HEK293 (cell line): ENCODE data around the gene CYP24A1.
A peak's percentile ranks its signal among the peaks of the same experiment; 100 is the strongest.

Source experiments
- CTCF ChIA-PET: fragments of 350-600 bp; formaldehyde crosslinking; extraction: SDS; loops from one replicate; lab custom pipeline; 2021; ENCODE audit warnings: antibody characterized with exemption; lab: Yijun Ruan, JAX
- POLR2A ChIA-PET: fragments of 300-600 bp; formaldehyde crosslinking; extraction: SDS; loops from one replicate; lab custom pipeline; 2020; ENCODE audit warnings: antibody characterized with exemption, inconsistent platforms; lab: Yijun Ruan, JAX
- H3K27ac ChIP-seq: fragments of 200-500 bp; sonication (Bioruptor generic); 2 replicates; pipeline ENCODE4 v1.5.1; 2014; ENCODE audit warnings: low read depth, low read length, control low read depth, inconsistent platforms; ENCODE audit errors: extremely low read depth
- H3K36me3 ChIP-seq, 2 experiments: fragments of 200-500 bp in 1 of 2; sonication (Bioruptor generic) in 1 of 2; 1 replicate in 1 of 2; 2 replicates in 1 of 2; pipeline ENCODE4 v1.5.1; 2014 to 2017; ENCODE audit warnings: inconsistent platforms in 2 of 2, low read length in 2 of 2; ENCODE audit not compliant: control insufficient read depth in 2 of 2, insufficient read depth in 1 of 2
- H3K4me1 ChIP-seq: fragments of 200-500 bp; sonication (Bioruptor generic); 2 replicates; pipeline ENCODE4 v1.5.1; 2014; ENCODE audit warnings: mild to moderate bottlenecking, low read length, inconsistent platforms; ENCODE audit not compliant: control insufficient read depth, insufficient read depth
- H3K4me3 ChIP-seq: 2 replicates; pipeline ENCODE4 v1.5.1; 2011; ENCODE audit warnings: low read depth, mild to moderate bottlenecking, control low read depth, low read length, moderate library complexity
- H3K9me3 ChIP-seq: fragments of 200-500 bp; sonication (Bioruptor generic); 2 replicates; pipeline ENCODE4 v1.5.1; 2014; ENCODE audit warnings: low read depth, low read length, inconsistent platforms; ENCODE audit not compliant: control insufficient read depth, insufficient read depth
- BCL11A ChIP-seq: fragments of 450-650 bp; formaldehyde crosslinking; IDR thresholded peaks from 2 replicates; pipeline ENCODE4 v1.5.1; 2016; ENCODE audit warnings: low read depth, missing biosample characterization, missing genetic modification characterization
- MZF1 ChIP-seq: fragments of 450-650 bp; formaldehyde crosslinking; IDR thresholded peaks from 2 replicates; pipeline ENCODE4 v1.5.1; 2017; ENCODE audit warnings: missing biosample characterization, missing genetic modification characterization, borderline replicate concordance
- REPIN1 ChIP-seq: fragments of 450-650 bp; formaldehyde crosslinking; IDR thresholded peaks from 2 replicates; pipeline ENCODE4 v1.5.1; 2017; ENCODE audit warnings: missing biosample characterization, missing genetic modification characterization, low read depth
- WT1 ChIP-seq: fragments of 450-650 bp; formaldehyde crosslinking; IDR thresholded peaks from 2 replicates; pipeline ENCODE4 v1.5.1; 2016; ENCODE audit warnings: missing biosample characterization, missing genetic modification characterization
- ZBTB20 ChIP-seq: fragments of 450-650 bp; formaldehyde crosslinking; IDR thresholded peaks from 2 replicates; pipeline ENCODE4 v1.5.1; 2016; ENCODE audit warnings: missing biosample characterization, missing genetic modification characterization
- ZNF138 ChIP-seq: fragments of 450-650 bp; formaldehyde crosslinking; IDR thresholded peaks from 2 replicates; pipeline ENCODE4 v1.5.1; 2016; ENCODE audit warnings: missing biosample characterization, missing genetic modification characterization, borderline replicate concordance
- ZNF2 ChIP-seq: fragments of 450-650 bp; formaldehyde crosslinking; IDR thresholded peaks from 2 replicates; pipeline ENCODE4 v1.5.1; 2016; ENCODE audit warnings: missing biosample characterization, missing genetic modification characterization
- ZNF214 ChIP-seq: fragments of 450-650 bp; formaldehyde crosslinking; IDR thresholded peaks from 2 replicates; pipeline ENCODE4 v1.5.1; 2017; ENCODE audit warnings: missing biosample characterization, mild to moderate bottlenecking, missing genetic modification characterization, borderline replicate concordance
- ZNF335 ChIP-seq: fragments of 450-650 bp; formaldehyde crosslinking; conservative IDR thresholded peaks from 2 replicates; pipeline ENCODE4 v1.5.1; 2016; ENCODE audit warnings: missing biosample characterization, missing genetic modification characterization
- ZNF341 ChIP-seq: fragments of 450-650 bp; formaldehyde crosslinking; IDR thresholded peaks from 2 replicates; pipeline ENCODE4; 2016; ENCODE audit warnings: low read depth, missing biosample characterization, missing genetic modification characterization
- ZNF350 ChIP-seq: fragments of 450-650 bp; formaldehyde crosslinking; IDR thresholded peaks from 2 replicates; pipeline ENCODE4 v1.5.0; 2017; ENCODE audit warnings: missing biosample characterization, mild to moderate bottlenecking, missing genetic modification characterization
- ZNF473 ChIP-seq: fragments of 450-650 bp; formaldehyde crosslinking; IDR thresholded peaks from 2 replicates; pipeline ENCODE4 v1.5.1; 2017; ENCODE audit warnings: missing biosample characterization, missing genetic modification characterization
- ZNF501 ChIP-seq: fragments of 450-650 bp; formaldehyde crosslinking; IDR thresholded peaks from 2 replicates; pipeline ENCODE4 v1.5.1; 2016; ENCODE audit warnings: missing biosample characterization, missing genetic modification characterization
- ZNF510 ChIP-seq: fragments of 450-650 bp; formaldehyde crosslinking; IDR thresholded peaks from 2 replicates; pipeline ENCODE4 v1.5.1; 2018; ENCODE audit warnings: mild to moderate bottlenecking, missing genetic modification characterization, missing biosample characterization; ENCODE audit not compliant: insufficient replicate concordance
- ZNF548 ChIP-seq: fragments of 450-650 bp; formaldehyde crosslinking; IDR thresholded peaks from 2 replicates; pipeline ENCODE4 v1.5.1; 2016; ENCODE audit warnings: missing biosample characterization, missing genetic modification characterization
- ZNF76 ChIP-seq: fragments of 450-650 bp; formaldehyde crosslinking; IDR thresholded peaks from 2 replicates; pipeline ENCODE4; 2016; ENCODE audit warnings: low read depth, missing biosample characterization, missing genetic modification characterization, borderline replicate concordance
- ZNF785 ChIP-seq: fragments of 450-650 bp; formaldehyde crosslinking; IDR thresholded peaks from 2 replicates; pipeline ENCODE4 v1.5.1; 2016; ENCODE audit warnings: missing biosample characterization, missing genetic modification characterization
- TF ChIP-seq, protein P1 (sequence below): fragments of 450-650 bp; formaldehyde crosslinking; IDR thresholded peaks from 2 replicates; pipeline ENCODE4 v1.5.1; 2016; ENCODE audit warnings: missing biosample characterization, missing genetic modification characterization
- TF ChIP-seq, protein P2 (sequence below): fragments of 450-650 bp; formaldehyde crosslinking; IDR thresholded peaks from 2 replicates; pipeline ENCODE4 v1.5.1; 2016; ENCODE audit warnings: missing biosample characterization, missing genetic modification characterization
- TF ChIP-seq, protein P3 (sequence below): fragments of 450-650 bp; formaldehyde crosslinking; IDR thresholded peaks from 2 replicates; pipeline ENCODE4; 2016; ENCODE audit warnings: missing biosample characterization, missing genetic modification characterization

Gene CYP24A1

DNA sequence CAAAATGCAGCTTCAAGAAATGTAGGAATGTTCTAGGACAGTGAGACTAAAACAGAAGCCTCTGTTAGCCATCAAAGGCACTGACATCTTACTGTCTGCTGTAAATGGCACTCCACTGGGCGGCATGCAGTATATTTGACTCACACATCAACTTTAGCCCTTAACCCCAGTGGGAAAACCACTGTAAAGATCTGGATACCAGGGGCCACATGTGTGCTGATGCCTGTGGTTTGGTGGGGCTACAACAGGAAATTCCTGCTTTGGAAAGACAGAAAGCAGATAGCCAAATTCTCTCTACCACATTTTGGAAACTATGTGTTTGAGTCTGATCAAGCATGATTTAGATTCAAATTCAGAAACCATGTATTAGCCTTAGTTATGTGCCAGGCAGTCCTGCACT, 38.4 kb upstream of the CYP24A1 start (continued):
- TF ChIP-seq, protein P1, sequence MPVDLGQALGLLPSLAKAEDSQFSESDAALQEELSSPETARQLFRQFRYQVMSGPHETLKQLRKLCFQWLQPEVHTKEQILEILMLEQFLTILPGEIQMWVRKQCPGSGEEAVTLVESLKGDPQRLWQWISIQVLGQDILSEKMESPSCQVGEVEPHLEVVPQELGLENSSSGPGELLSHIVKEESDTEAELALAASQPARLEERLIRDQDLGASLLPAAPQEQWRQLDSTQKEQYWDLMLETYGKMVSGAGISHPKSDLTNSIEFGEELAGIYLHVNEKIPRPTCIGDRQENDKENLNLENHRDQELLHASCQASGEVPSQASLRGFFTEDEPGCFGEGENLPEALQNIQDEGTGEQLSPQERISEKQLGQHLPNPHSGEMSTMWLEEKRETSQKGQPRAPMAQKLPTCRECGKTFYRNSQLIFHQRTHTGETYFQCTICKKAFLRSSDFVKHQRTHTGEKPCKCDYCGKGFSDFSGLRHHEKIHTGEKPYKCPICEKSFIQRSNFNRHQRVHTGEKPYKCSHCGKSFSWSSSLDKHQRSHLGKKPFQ, result no peak
- TF ChIP-seq ZNF214 (tag by site-specific recombination) (no peak), BCL11A (tag by site-specific recombination) (no peak), ZNF473 (tag by site-specific recombination) (no peak), WT1 (no peak), ZNF501 (tag by site-specific recombination) (no peak)
- TF ChIP-seq, all 188 proteins: peak for 0

DNA sequence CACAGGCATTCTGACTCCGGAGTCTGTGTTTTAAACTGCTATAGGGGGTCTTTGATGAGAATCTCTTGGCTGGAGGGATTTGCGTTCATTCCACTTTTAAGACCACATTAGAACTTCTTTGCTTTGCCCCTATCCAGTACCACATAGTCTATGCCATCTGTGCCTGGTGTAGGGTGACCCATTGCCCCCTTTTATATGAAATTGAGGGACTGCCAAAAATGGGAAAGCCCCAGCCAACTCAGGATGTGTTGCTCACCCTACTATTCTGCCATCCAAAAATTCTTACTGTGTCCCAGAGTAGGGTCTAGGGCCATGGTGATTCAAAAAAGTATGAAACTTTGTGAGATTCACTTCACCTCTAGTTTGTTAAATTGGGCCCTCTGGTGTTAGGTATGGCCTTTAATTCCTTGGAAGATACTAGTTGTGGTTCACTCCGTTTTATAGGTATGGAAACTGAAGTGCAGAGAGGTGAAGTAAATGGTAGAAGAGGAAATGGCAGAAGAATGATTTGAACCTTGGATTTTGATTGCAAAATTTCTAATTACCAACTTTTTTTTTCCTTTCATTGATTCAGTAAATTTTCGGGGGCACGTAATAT, 35.5 kb upstream of the CYP24A1 start:
- H3K4me3 ChIP-seq, result peak overlapping the region; percentile 92
- no peaks in the 10 kb centered on the region for H3K9me3 ChIP-seq
- TF ChIP-seq ZNF2 (tag by site-specific recombination), result no peak
- TF ChIP-seq, protein P2, sequence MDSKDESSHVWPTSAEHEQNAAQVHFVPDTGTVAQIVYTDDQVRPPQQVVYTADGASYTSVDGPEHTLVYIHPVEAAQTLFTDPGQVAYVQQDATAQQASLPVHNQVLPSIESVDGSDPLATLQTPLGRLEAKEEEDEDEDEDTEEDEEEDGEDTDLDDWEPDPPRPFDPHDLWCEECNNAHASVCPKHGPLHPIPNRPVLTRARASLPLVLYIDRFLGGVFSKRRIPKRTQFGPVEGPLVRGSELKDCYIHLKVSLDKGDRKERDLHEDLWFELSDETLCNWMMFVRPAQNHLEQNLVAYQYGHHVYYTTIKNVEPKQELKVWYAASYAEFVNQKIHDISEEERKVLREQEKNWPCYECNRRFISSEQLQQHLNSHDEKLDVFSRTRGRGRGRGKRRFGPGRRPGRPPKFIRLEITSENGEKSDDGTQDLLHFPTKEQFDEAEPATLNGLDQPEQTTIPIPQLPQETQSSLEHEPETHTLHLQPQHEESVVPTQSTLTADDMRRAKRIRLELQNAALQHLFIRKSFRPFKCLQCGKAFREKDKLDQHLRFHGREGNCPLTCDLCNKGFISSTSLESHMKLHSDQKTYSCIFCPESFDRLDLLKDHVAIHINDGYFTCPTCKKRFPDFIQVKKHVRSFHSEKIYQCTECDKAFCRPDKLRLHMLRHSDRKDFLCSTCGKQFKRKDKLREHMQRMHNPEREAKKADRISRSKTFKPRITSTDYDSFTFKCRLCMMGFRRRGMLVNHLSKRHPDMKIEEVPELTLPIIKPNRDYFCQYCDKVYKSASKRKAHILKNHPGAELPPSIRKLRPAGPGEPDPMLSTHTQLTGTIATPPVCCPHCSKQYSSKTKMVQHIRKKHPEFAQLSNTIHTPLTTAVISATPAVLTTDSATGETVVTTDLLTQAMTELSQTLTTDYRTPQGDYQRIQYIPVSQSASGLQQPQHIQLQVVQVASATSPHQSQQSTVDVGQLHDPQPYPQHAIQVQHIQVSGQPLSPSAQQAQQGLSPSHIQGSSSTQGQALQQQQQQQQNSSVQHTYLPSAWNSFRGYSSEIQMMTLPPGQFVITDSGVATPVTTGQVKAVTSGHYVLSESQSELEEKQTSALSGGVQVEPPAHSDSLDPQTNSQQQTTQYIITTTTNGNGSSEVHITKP, result peak; percentile 26; the same call in 1 of the 2 replicates
- H3K27ac ChIP-seq, result no peak overlapping the region
- ChIA-PET CTCF (interaction anchor here (0.5 to 2.3 kb wide), 10 partner anchors 10 to 438 kb away, joined by 3 to 20 read pairs (median 5); no protein-coding TSS in a partner anchor), POLR2A (no interaction called here)
- no peaks in the 10 kb centered on the region for H3K4me1 ChIP-seq
- H3K36me3 ChIP-seq, result peaks cover 0 to 13% of the 10 kb centered on the region in 2 experiments; a peak in 1 of 3 replicates

DNA sequence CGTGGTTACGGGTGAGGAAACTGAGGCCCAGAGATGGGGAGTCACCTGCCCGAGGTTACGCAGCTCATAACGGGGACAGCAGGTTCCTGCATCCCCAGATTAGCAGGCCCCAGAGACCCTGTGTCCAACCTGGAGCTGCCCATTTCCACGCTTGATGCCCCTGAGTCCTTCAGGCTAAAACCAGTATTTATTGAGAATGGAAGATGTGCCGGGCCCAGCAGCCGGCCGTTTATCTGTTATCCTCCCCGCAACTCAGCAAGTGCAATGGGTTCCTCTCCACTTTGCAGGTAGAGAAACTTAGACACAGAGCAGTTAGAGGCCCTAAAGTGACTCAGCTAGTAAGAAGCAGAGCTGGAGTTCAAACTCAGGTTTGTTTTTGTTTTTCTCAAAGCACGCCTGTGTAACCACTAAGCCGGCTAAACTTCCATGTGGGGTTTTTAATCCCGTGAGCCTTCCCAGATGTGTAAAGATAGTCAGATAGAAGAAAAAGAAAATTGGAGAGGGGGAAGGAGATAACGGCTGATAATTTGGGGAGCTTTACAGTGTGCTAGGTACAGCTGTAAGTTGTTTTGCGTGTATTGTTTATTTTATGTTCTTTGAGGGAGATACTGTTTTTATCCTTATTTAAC, 34.9 kb upstream of the CYP24A1 start:
- peaks cover 0 to 13% of the 10 kb centered on the region in 2 experiments; a peak in 1 of 3 replicates for H3K36me3 ChIP-seq
- H3K4me1 ChIP-seq, result no peaks in the 10 kb centered on the region
- H3K9me3 ChIP-seq, result no peaks in the 10 kb centered on the region
- H3K27ac ChIP-seq, result peak overlapping the region; percentile 97; the same call in 1 of the 2 replicates
- peak overlapping the region; percentile 92 for H3K4me3 ChIP-seq
- ChIA-PET CTCF (interaction anchor here (0.5 to 2.3 kb wide), 17 partner anchors 10 to 439 kb away, joined by 3 to 20 read pairs (median 4); no protein-coding TSS in a partner anchor), POLR2A (interaction anchor here (1.2 kb wide), 1 partner anchor 104 kb away, joined by 4 read pairs; no protein-coding TSS in a partner anchor)
- TF ChIP-seq ZNF510 (tag by site-specific recombination) (no peak), MZF1 (no peak), ZNF548 (tag by site-specific recombination) (no peak), ZNF341 (no peak), ZNF138 (0 out of 2 replicates have a peak, but pooled peaks have one; percentile 47), ZNF76 (peak; percentile 0; the same call in 1 of the 2 replicates), ZNF785 (tag by site-specific recombination) (no peak), ZNF335 (tag by site-specific recombination) (peak; percentile 38), ZNF350 (tag by site-specific recombination) (no peak), REPIN1 (tag by site-specific recombination) (no peak), ZBTB20 (0 out of 2 replicates have a peak, but pooled peaks have one; percentile 23)
- TF ChIP-seq, protein P3, sequence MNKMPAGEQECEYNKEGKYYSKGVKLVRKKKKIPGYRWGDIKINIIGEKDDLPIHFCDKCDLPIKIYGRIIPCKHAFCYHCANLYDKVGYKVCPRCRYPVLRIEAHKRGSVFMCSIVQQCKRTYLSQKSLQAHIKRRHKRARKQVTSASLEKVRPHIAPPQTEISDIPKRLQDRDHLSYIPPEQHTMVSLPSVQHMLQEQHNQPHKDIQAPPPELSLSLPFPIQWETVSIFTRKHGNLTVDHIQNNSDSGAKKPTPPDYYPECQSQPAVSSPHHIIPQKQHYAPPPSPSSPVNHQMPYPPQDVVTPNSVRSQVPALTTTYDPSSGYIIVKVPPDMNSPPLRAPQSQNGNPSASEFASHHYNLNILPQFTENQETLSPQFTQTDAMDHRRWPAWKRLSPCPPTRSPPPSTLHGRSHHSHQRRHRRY (tag by site-specific recombination), result no peak
